Ovary (tissue), 3 donors: ENCODE results near the gene SCGN.

ENCODE experiments used
- CTCF ChIP-seq, 3 donors: fragments of 450-650 bp in 2 of 3; fragments of 200-600 bp in 1 of 3; IDR thresholded peaks; one replicate each; pipeline versions ENCODE4 v1.5.1 to v1.8.0; 2016 to 2022; ENCODE audit warnings: antibody characterized with exemption in 3 of 3, mild to moderate bottlenecking in 1 of 3
- EP300 ChIP-seq: sonication (generic); formaldehyde crosslinking; IDR thresholded peaks from one replicate; pipeline ENCODE4 v1.6.1; 2017; ENCODE audit warnings: antibody characterized with exemption
- POLR2A ChIP-seq: fragments of 450-650 bp; IDR thresholded peaks from one replicate; pipeline ENCODE4 v1.6.1; 2017; ENCODE audit warnings: antibody characterized with exemption, mild to moderate bottlenecking, moderate library complexity
- donor health status: DM: no; HTN: no; CAD: no.

- no peak for TF ChIP-seq EP300
- no peak for TF ChIP-seq CTCF (IDR thresholded peaks at IDR 0.05)
- TF ChIP-seq POLR2A = no peak
Observed at GRCh38 chr6:25726122-25726911, 74.3 kb downstream of the SCGN start.
